Measurements from ENCODE around the gene DHRS4L2.

Gene DHRS4L2

DNA sequence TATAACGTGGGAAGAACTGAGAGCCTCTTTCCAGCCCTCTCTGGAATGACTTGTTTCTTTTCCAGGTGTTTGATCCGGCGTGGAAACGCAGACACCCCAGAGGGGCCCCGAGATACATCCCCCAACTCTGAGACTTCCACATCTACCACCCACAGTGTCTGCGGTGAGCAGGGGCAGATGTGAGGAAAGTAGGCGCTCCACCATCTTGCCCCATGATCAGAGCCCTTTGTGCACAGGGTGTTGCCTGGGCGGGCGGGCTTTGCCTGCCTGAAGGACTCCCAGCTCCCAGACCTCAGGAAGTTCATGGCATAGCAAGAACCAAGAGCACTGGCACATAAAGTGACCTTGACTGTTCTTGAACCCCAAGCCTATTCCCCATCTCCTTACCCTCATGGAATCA is 65.9 kb downstream of the DHRS4L2 start:
- no peaks in the 10 kb centered on the region for H3K4me1 ChIP-seq (ENCODE audit: insufficient read depth, poor library complexity, severe bottlenecking)
- no peak for DNase-seq (ENCODE audit: low spot score)
- no peaks in the 10 kb centered on the region for H3K9me3 ChIP-seq (ENCODE audit: severe bottlenecking)
- no peak overlapping the region for H3K4me3 ChIP-seq (ENCODE audit: severe bottlenecking)
- peaks cover 3% of the 10 kb centered on the region for H3K27me3 ChIP-seq (ENCODE audit: insufficient read depth, poor library complexity, severe bottlenecking)
- TF ChIP-seq, protein P1, sequence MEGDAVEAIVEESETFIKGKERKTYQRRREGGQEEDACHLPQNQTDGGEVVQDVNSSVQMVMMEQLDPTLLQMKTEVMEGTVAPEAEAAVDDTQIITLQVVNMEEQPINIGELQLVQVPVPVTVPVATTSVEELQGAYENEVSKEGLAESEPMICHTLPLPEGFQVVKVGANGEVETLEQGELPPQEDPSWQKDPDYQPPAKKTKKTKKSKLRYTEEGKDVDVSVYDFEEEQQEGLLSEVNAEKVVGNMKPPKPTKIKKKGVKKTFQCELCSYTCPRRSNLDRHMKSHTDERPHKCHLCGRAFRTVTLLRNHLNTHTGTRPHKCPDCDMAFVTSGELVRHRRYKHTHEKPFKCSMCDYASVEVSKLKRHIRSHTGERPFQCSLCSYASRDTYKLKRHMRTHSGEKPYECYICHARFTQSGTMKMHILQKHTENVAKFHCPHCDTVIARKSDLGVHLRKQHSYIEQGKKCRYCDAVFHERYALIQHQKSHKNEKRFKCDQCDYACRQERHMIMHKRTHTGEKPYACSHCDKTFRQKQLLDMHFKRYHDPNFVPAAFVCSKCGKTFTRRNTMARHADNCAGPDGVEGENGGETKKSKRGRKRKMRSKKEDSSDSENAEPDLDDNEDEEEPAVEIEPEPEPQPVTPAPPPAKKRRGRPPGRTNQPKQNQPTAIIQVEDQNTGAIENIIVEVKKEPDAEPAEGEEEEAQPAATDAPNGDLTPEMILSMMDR (IDR thresholded peaks at IDR 0.05; ENCODE audit: poor library complexity, severe bottlenecking) = no peak
- no peak overlapping the region for H3K27ac ChIP-seq (ENCODE audit: poor library complexity, severe bottlenecking)
- ATAC-seq (ENCODE audit: low read depth) = no peak
- H3K36me3 ChIP-seq (ENCODE audit: low read depth) = no peaks in the 10 kb centered on the region

All from RWPE2 (cell line).